GM20431 (cell line): ENCODE data around the gene OVOL2.

Experiments
- in situ Hi-C: fragments of 300-500 bp; cut with MseI, MboI; formaldehyde crosslinking; loops from one replicate; pipeline ENCODE4 v1.15.0; 2020; ENCODE audit warnings: low sequenced_read_pairs; ENCODE audit not compliant: unreplicated experiment

The OVOL2 gene

DNA sequence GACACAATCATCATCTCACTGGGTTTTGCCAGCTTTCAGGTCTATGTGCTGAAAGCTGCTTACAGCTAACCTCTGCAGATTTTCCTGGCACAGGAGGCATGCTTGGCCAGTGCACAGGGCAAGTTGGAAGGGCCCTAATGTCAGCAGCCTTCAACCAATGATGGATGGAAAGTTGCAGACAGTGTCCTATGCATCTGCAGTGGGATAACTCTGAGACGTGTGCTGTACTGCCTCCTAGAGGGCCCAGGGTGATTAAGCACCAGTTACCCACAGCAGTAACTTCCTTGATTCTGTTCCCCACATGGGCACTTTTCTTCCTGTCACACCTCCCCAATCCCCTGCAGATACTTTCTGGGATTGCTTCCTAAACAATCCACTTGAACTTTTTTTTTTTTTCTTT, 38.6 kb downstream of the OVOL2 start:
- in situ Hi-C loops = no loop called here

DNA sequence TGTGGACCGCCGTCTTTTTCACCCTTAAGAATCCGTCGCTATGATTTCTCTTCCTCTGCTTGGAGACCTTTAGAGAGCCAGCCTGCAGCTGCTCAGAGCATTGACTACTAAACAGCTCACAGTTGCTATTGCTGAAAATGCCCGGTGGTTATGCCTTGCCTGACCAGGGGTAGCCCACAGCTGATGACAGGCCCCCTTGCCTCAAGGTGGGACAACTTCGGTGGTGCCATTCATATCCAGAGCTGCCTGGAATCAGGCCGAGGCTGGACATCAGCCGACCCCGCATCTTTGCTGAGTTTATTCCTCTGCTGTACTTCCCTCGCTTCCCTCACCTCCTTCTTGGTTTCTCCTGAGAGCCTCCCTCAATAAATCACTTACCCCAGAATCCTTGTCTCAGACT, 39.6 kb downstream of the OVOL2 start:
- in situ Hi-C loops = no loop called here

DNA sequence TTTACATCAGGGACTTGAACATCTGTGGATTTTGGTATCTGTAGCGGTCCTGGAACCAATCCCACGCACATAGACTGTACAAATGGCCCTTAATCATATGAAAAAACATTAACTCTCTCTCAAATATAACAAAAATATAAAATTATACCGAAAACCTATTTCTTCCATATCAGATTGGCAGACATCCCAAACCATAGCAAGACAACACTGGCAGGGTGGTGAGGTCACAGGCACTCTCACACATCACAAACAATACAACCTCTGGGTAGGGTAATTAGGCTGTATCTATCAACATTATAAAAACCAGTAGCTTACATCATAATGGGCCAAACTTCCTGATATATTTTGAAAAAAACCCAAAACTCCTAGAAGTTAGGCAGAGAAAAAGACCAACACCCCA, 40.9 kb downstream of the OVOL2 start:
- in situ Hi-C loops = no loop called here

DNA sequence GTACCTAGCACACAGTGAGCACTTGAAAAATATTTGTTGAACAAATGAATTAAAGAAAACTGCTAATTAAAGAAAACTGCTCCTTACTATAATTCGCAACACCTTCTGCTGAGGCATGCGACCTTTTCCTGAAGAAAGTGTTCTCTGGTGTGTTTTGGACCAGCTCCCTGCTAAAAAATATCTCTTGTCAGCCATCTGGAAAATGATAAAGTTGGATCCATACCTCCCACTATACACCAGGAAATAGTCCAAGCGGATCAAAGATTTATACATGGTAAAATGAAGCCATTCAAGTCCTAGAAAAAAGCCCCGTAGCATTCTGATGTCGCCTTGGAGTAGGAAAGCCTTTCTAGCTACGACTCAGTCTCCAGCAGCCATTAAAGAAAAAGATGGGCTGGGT, 43.3 kb downstream of the OVOL2 start:
- in situ Hi-C loops = no loop called here

DNA sequence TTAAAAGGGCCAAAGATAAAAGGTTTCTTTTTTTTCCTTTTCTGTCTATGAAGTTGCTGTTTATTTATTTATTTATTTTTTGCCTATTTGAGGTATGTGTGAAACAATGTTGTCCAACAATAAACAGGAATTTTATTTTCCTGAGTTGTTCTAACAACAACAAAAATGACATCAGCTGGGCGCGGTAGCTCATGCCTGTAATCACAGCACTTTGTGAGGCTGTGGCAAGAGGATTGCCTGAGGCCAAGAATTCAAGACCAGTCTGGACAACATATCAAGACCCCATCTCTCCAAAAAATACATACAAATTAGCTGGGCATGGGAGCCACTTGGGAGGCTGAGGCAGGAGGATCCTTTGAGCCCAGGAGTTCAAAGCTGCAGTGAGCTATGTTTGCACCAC, 44.8 kb downstream of the OVOL2 start:
- in situ Hi-C loops = no loop called here

DNA sequence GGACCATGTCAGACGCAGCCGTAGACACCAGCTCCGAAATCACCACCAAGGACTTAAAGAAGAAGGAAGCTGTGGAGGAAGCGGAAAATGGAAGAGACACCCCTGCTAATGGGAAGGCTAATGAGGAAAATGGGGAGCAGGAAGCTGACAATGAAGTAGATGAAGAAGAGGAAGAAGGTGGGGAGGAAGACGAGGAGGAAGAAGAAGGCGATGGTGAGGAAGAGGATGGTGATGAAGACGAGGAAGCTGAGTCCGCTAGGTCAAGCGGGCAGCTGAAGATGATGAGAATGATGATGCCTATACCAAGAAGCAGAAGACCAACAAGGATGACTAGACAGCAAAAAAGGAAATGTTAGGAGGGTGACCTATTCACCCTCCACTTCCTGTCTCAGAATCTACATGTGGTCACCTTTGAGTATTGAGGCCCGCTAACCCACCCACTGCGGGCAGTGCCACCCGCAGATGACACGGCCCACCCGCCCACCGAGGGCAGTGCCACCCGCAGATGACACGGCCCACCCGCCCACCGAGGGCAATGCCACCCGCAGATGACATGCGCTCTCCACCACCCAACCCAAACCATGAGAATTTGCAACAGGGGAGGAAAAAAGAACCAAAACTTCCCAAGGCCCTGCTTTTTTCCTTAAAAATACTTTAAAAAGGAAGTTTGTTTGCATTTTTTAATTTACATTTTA, 45.6 kb downstream of the OVOL2 start:
- in situ Hi-C loops = no loop called here

DNA sequence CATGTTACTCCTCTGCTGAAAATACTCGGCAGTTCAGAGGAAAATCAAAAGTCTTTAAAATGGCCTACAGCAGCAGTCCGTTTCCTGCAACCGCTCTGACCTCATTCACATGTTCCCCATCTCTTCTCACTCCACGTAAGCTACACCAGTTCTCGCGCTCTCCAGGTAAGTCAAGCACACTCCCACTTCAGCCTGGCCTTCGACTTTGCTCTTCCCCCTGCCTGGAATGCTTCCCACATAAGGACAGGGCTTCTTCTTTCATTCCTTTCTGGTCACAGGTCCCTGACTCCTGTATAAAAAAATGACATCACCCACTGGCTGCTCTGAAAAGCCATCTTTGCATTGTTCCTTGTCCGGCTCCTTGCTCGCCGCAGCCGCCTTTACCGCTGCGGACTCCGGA, 46.2 kb downstream of the OVOL2 start:
- in situ Hi-C loops = no loop called here

DNA sequence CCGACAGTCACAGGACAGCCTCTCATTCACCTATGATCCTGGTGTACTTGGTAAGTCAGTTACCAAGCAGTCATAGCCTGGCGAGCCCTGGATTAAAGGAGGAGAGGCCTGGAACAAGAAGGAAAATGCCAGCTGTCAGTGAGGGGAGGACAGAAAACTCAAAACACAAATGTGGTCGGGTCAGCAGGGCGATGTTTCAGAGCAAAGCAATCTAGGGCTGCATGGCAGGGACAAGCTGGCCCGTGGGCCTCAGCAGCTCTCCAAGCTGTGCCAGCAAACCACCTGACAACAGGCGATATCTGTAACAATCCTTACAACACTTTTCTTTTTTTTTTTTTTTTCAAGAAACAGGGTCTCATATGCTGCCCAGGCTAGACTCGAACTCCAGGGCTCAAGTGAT, 48.6 kb downstream of the OVOL2 start:
- in situ Hi-C loops = no loop called here

DNA sequence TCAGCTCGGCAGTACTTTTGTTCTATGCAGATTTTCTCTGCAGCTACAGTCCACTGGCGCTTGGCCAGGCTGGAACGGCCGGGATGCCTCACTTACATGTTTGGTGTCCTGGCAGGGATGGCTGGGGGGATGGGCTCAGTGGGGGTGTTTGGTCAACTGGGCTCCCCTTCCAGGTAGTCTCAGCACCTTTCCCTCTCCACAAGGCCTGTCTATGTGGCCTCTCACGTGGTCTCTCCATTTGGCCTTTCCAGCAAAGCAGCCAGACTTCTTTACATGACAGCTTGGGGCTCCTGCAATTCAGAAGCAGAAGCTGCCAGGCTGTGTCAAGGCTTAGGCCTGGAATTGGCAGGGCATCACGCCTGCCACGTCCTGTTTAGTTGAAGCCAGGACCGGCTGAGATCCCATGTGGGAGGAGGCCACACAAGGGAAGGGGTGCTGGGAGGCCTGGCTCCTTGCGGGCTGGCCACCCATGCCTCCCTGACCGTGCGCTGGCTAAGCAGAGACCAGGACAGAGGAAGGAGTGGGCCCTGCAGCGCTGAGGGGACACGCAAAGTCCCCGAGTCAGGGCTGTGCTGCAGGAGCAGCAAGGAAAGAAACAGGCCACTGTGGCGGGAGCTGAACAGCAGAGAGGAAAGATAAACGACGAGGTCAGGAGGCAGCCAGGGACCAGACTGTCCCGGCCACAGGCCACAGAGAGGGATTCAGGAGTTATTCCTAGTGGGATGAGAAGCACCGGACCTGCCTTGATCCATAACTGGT, 50.0 kb downstream of the OVOL2 start:
- in situ Hi-C loops = no loop called here

DNA sequence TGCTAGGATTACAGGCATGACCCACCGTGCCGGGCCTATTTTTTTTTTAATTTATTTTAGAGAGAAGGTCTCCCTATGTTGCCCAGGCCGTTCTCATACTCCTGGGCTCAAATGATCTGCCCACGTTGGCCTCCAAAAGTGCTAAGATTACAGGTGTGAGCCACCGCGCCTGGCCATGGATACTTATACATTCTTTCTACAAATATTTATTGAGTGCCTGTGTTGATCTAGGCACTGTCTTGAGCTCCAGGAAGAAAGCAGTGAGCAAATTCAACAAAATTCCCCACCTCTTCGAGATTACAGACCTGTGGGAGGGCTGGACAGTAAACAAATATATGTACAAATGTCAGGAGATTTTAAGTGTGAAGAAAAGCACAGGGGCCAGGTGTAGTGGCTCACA, 51.0 kb downstream of the OVOL2 start:
- in situ Hi-C loops = no loop called here

DNA sequence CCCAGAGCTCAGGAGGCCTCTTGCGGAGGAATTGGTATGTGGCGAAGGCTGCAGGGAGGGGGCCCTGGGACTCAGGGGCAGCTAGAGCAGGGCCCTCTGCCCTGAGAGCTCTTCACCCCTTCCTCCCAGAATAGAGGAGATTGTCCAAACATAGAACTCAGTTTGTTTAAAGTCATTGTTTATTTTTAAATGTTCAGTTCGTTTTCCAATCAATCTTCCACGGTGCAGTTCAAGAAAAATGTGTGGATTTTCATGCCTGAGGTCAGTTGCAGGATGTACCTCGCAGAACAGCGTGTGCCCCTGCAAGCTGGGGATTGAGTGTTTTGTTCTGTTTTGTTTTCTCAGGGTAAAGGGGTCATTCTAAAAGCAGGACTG, 51.7 kb downstream of the OVOL2 start:
- in situ Hi-C loops = no loop called here

DNA sequence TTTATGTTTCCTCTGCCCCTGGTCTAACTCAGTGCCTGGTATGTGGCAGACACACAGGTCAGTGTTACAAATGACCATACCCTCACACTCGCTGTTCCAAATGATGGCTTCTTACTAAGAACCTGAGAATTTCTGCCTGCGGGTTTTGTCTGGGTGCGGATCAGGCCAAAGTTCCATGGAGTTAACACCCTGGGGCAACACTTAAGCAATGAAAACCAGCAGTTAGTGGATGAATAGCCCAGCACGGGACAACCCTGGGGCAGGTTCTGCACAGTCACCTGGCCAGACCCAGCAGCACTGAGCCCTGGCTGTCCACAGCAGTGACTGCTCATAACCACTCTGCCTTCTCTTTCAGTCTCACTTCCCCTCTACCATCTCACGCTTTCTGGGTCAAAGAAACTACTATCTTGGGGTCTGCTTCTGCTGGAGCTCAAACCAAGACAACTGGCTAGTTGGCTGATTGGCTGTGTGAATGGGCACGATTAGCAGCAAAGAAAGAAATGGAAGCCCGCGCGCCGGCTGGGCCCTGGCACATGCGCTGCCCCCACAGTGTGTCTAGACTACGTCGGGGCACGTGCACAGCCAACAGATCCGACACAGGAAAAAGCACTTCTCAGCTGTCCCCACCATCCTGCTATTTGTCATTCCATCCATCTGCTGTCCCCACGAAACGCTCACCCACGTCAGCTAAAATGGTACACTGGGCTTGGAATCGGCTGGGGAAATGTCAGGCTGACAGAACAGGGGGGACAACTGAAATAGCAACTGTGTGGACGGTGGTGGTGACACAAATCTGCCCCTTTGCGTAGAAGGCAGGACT, 52.3 kb downstream of the OVOL2 start:
- in situ Hi-C loops = no loop called here

DNA sequence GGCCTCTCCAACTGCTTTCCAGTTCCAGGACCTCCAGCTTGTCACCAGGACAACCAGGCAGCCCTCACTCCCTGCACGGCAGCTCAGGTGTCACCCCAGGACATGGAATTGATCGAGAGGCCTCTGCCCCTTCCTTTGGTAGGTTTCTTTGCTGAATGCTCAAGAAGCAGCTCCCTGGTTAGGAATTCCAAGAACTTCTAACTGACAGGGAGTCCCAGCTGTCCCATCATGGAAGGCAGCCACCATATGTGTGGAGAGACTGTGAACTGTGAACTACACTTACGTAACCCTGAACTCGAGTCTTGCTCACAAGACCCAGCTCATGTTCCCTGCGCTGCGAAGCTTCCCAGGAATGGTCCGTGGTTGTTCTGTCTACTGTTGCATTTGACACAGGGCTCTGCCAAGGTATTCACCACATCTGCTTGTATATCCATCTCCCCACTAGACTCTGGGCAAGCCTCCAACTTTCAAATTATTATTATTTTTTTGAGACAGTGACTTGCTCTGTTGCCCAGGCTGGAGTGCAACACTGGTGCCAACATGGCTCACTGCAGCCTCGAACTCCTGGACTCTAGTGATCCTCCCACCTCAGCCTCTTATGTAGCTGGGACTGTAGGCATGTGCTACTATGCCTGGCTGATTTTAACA, 53.2 kb downstream of the OVOL2 start:
- in situ Hi-C loops = no loop called here

DNA sequence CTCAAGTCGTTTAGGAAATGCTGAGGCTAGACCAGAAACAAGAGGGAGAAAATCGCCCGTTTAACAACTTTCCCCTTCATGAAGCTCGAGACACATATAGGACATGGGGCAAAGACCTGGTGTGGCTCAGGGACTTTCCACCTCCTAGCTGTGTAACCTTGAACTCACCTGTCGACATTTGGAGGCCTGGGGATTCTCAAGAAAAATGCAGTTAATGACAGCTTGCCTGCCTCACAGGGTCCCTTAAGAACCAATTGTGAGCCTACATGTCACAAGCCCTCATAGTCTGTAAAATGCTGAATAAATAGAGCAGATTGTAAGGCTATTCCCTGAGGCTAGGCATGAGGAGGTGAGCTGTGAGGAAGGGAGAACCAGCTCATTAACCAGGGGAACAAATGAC, 53.8 kb downstream of the OVOL2 start:
- in situ Hi-C loops = no loop called here

DNA sequence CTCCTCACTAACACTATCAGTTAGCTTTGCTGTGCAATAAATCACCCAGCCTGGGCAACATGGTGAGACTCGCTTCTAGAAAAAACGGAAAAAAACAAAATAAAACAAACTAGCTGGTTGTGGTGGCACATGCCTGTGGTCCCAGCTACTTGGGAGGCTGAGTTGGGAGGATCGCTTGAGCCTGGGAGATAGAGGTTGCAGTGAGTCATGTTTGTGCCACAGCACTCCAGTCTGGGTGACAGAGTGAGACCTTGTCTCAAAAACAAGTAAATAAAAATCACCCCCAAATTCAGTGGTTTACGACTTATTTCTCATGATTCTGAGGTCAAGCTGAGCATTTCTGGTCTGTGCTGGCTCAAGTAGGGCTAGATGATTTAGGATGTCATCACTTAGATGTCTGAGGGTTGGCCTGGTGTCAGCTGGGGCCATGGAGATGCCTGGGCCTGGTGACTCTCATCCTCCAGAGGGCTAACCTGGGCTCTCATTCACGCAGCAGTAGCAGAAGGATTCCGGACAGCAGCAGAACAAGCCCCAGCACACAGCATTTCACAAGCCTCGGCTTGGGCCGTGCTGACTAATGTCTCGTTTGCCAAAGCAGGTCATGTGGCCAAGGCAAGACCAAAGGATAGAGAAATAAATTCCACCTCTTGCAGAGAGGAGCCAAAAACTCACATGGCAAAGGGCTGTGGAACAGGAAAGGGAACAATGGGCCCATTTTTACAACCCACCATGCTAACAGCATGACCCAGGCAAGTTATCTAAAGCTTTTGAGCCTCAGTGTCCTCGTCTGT, 56.4 kb downstream of the OVOL2 start:
- in situ Hi-C loops = no loop called here

DNA sequence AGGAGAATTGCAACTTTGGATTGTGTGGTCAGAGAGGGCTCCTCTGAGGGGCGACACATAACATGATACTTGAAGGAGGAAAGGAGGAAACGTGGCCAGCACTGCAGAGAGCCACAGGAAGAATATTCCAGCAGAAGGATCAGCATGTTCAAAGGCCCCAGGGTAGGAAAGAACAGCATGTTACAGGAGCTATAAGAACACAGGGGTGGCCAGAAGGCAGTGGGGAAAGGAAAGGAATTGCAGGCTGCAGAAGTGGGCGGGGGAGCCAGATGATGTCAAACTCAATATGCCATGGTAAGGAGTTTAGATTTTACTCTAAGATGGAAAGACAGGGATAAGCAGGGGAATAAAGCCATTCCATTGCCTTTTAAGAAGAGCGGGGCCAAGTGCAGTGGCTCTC, 58.1 kb downstream of the OVOL2 start:
- in situ Hi-C loops = no loop called here

DNA sequence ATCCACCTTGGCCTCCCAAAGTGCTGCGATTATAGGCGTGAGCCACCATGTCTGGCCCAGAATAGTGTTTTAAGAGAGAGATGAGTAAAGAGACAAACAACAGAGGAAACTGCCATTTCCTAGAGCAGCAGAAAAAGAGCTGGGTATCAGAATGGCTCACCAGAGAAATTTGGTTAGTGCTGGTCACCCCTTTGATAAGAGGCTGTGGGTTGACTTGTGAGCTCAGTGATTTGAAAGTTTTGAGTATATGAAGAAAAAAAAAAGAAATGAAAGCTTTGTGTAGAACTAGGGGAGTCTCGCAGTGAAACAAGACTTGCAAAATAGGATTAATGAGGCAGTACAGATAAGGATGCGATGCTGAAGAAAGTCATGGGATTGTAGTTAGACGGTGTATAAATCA, 59.3 kb downstream of the OVOL2 start:
- in situ Hi-C loops = no loop called here

DNA sequence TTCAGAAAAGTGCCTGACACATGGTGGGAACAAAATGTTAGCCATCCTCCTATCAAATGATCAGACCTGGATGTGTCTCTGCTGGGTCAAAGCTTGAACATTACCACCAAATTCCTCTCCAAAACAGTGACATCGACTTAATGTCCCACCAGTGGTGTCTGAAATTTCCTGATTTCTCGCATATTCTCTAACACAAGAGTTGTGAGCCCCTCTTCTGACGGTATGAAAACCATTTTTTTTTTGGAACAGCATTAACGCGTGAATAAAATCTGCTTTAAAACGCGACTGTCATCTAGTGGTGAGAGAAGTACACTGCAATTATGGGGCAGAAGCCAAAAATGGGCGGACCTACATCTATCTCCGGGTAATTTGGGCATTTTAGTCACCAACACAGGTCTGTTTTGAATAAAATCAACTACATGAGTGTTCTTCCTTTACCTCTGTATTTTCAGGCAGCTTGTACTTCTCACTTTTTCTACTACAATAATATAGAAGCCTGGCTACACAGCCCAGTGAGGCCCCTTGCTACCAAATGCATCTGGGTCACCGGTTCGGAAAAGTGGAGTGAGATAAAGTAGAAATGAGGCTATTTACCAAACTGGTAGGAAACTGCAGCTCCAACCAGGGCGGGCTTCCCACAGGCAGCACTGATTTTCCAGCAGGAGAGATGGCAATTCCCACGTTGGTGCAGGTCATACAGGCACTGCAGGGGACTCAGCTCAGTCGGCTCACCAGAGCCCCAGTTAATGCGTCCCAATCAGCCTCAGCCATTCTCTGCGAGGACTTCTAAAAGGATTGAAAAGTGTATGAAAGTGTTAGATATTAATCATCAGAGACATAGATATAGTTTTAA, 61.5 kb downstream of the OVOL2 start:
- in situ Hi-C loops = no loop called here

DNA sequence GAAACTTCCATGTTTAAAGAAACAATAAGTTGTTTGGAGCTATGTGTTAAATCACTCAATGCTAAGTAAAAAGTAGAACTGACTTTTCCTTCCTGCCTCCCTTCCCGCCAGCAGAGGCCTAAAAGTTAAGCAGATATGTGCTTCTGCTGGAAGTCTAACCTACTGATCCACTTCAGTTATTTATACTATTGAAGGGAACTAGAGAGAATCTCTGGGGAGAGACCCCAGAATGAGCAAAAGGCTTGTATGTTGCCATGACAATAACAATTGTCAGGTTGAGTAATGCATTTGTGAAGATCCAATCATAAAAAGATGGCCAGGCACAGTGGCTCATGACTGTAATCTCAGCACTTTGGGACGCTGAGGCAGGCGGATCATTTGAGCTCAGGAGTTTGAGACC, 64.2 kb downstream of the OVOL2 start:
- in situ Hi-C loops = no loop called here
